Ishikawa (cell line): Measurements from ENCODE around the gene FAM131C.

Experiments
- CEBPB ChIP-seq: IDR thresholded peaks from 2 replicates; pipeline ENCODE4 v1.6.1; 2012
- CREB1 ChIP-seq: IDR thresholded peaks from 2 replicates; pipeline ENCODE4 v1.6.1; 2012; ENCODE audit warnings: low read depth
- EGR1 ChIP-seq: IDR thresholded peaks from 2 replicates; pipeline ENCODE4 v1.6.1; 2012
- EP300 ChIP-seq: IDR thresholded peaks from 2 replicates; pipeline ENCODE4 v1.6.1; 2012; ENCODE audit warnings: borderline replicate concordance
- FOXM1 ChIP-seq: IDR thresholded peaks from 2 replicates; pipeline ENCODE4 v1.6.1; 2012; ENCODE audit warnings: low read depth, borderline replicate concordance
- MAX ChIP-seq: IDR thresholded peaks from 2 replicates; pipeline ENCODE4 v1.6.1; 2012
- NFIC ChIP-seq: IDR thresholded peaks from 2 replicates; pipeline ENCODE4 v1.6.1; 2012
- RAD21 ChIP-seq: IDR thresholded peaks from 2 replicates; pipeline ENCODE4 v1.6.1; 2012; ENCODE audit warnings: low read depth
- REST ChIP-seq: IDR thresholded peaks from 2 replicates; pipeline ENCODE4 v1.6.1; 2012; ENCODE audit warnings: low read depth, mild to moderate bottlenecking
- TAF1 ChIP-seq: IDR thresholded peaks from 2 replicates; pipeline ENCODE4 v1.6.1; 2012; ENCODE audit warnings: low read depth, mild to moderate bottlenecking
- TCF12 ChIP-seq: IDR thresholded peaks from 2 replicates; pipeline ENCODE4 v1.6.1; 2012; ENCODE audit warnings: low read depth
- TEAD4 ChIP-seq: IDR thresholded peaks from 2 replicates; pipeline ENCODE4 v1.6.1; 2012
- USF1 ChIP-seq: IDR thresholded peaks from 2 replicates; pipeline ENCODE4 v1.6.1; 2012
- YY1 ChIP-seq: IDR thresholded peaks from 2 replicates; pipeline ENCODE4 v1.6.1; 2012; ENCODE audit warnings: low read depth
- ZBTB7A ChIP-seq: IDR thresholded peaks from 2 replicates; pipeline ENCODE4 v1.6.1; 2012; ENCODE audit warnings: low read depth

FAM131C gene

GRCh38 chr1:16026723-16027484, 46.5 kb downstream of the FAM131C start:
- TF ChIP-seq TAF1 (no peak), CEBPB (no peak), TCF12 (0 out of 2 replicates have a peak, but pooled peaks have one; percentile 19)

GRCh38 chr1:16023050-16023653, 50.3 kb downstream of the FAM131C start:
- no peak for TF ChIP-seq FOXM1
- no peak for TF ChIP-seq CREB1

GRCh38 chr1:16022393-16022792, 51.1 kb downstream of the FAM131C start:
- no peak for TF ChIP-seq TAF1
- TF ChIP-seq TCF12: no peak
- TF ChIP-seq ZBTB7A: no peak
- no peak for TF ChIP-seq USF1
- TF ChIP-seq REST: no peak
- TF ChIP-seq EP300: no peak
- no peak for TF ChIP-seq CREB1
- TF ChIP-seq TEAD4: no peak
- TF ChIP-seq MAX: no peak
- no peak for TF ChIP-seq CEBPB
- no peak for TF ChIP-seq YY1
- no peak for TF ChIP-seq NFIC
- no peak for TF ChIP-seq EGR1
- no peak for TF ChIP-seq RAD21
- no peak for TF ChIP-seq FOXM1

GRCh38 chr1:16021681-16022080, 51.8 kb downstream of the FAM131C start, which contains the start of gene CLCNKA:
Gene CLCNKA (plus strand): TSS chr1:16022036. CDS start chr1:16022620, 584 bp downstream.
- TF ChIP-seq CREB1 (no peak), YY1 (no peak), REST (no peak), FOXM1 (no peak)

- no peak for TF ChIP-seq CREB1
- TF ChIP-seq EP300: no peak
- TF ChIP-seq FOXM1: no peak
- TF ChIP-seq TCF12: no peak
- no peak for TF ChIP-seq RAD21
- TF ChIP-seq TEAD4: no peak
- TF ChIP-seq NFIC: no peak
- no peak for TF ChIP-seq TAF1
- TF ChIP-seq EGR1: no peak
- TF ChIP-seq REST: no peak
- TF ChIP-seq ZBTB7A: no peak
- TF ChIP-seq YY1: no peak
- TF ChIP-seq CEBPB: no peak
- TF ChIP-seq MAX: no peak
Measured at GRCh38 chr1:16020325-16020724, 53.1 kb downstream of the FAM131C start.
